GM19467 (cell line): ENCODE measurements around the gene CEP85L.

Experiments
- ATAC-seq: cut with Tn5 transposase; IDR thresholded peaks from one replicate; pipeline ENCODE4 v1.9.1; 2021; ENCODE audit warnings: mild to moderate bottlenecking, moderate library complexity; ENCODE audit not compliant: unreplicated experiment

Gene CEP85L

GRCh38 chr6:118546164-118546879 is 105.1 kb downstream of the CEP85L start:
- no peak for ATAC-seq

GRCh38 chr6:118544105-118544504 is 107.3 kb downstream of the CEP85L start:
- no peak for ATAC-seq

- ATAC-seq: no peak
Measured at GRCh38 chr6:118542184-118542952, 109.0 kb downstream of the CEP85L start.

- no peak for ATAC-seq
Measured at GRCh38 chr6:118537574-118537973, 113.8 kb downstream of the CEP85L start.

- ATAC-seq: no peak
Measured at GRCh38 chr6:118536478-118536877, 114.9 kb downstream of the CEP85L start.

GRCh38 chr6:118535176-118535844 is 116.1 kb downstream of the CEP85L start:
- ATAC-seq: no peak

- ATAC-seq: no peak
Measured at GRCh38 chr6:118530942-118531341, 120.4 kb downstream of the CEP85L start.

- ATAC-seq: no peak
Measured at GRCh38 chr6:118529756-118530155, 121.6 kb downstream of the CEP85L start.

GRCh38 chr6:118528129-118528528 is 123.3 kb downstream of the CEP85L start:
- ATAC-seq: no peak

GRCh38 chr6:118525913-118526780 is 125.2 kb downstream of the CEP85L start:
- no peak for ATAC-seq

GRCh38 chr6:118524686-118525085 is 126.7 kb downstream of the CEP85L start:
- no peak for ATAC-seq

- no peak for ATAC-seq
Measured at GRCh38 chr6:118523216-118523615, 128.2 kb downstream of the CEP85L start.

GRCh38 chr6:118522422-118522821 is 129.0 kb downstream of the CEP85L start:
- no peak for ATAC-seq

- no peak for ATAC-seq
Measured at GRCh38 chr6:118514689-118515088, 136.7 kb downstream of the CEP85L start.

GRCh38 chr6:118511930-118512715 is 139.3 kb downstream of the CEP85L start:
- ATAC-seq: no peak

- ATAC-seq: no peak
Measured at GRCh38 chr6:118509009-118509617, 142.3 kb downstream of the CEP85L start.

- ATAC-seq: no peak
Measured at GRCh38 chr6:118507636-118508035, 143.8 kb downstream of the CEP85L start.

- no peak for ATAC-seq
Measured at GRCh38 chr6:118506071-118506638, 145.2 kb downstream of the CEP85L start.

GRCh38 chr6:118505656-118506055 is 145.7 kb downstream of the CEP85L start:
- no peak for ATAC-seq
